Cerebellar nuclear complex (tissue), 1 donor: ENCODE data around the gene PCDHB3.
"Not testable (repeated sequence)": the region's sequence is repeated elsewhere in the genome, so short reads cannot be mapped to it uniquely, and the experiment has no call there.

Experiments
- DNase-seq, 2 experiments: peaks; one replicate each; lab custom pipeline; 2025; lab: John Stamatoyannopoulos, UW

Gene PCDHB3

GRCh38 chr5:141135718-141136266, 35.5 kb downstream of the PCDHB3 start:
- no peak for DNase-seq

- not testable (repeated sequence) for DNase-seq
These were observed 37.1 kb downstream of the PCDHB3 start for GRCh38 chr5:141137346-141137745.

- DNase-seq, result no peak
These were observed 49.5 kb downstream of the PCDHB3 start, which contains the start of gene PCDHB6 for GRCh38 chr5:141149812-141150211. Gene PCDHB6 (plus strand): TSS chr5:141150057. CDS start chr5:141150258, 201 bp downstream.

- DNase-seq, result no peak
These were observed 50.1 kb downstream of the PCDHB3 start for GRCh38 chr5:141150224-141150992.

- no peak for DNase-seq
These were observed 50.7 kb downstream of the PCDHB3 start for GRCh38 chr5:141150993-141151325.

- DNase-seq, result not testable (repeated sequence)
These were observed 51.4 kb downstream of the PCDHB3 start for GRCh38 chr5:141151632-141152031.

- DNase-seq, result not testable (repeated sequence)
These were observed 51.8 kb downstream of the PCDHB3 start for GRCh38 chr5:141152096-141152495.
